Stimulated activated CD8-positive, alpha-beta memory T cell treated with anti-CD3 and anti-CD28 coated beads, Interleukin-4, amount 100 ng/mL, for 4 hours (primary cell): ENCODE data around the gene RASSF7.

Experiments
- DNase-seq, 2 donors: peaks; one replicate each; pipeline ENCODE4 v3.0.0-alpha.2; 2020; ENCODE audit warnings: low read depth in 2 of 2, low spot score in 1 of 2

RASSF7 gene

GRCh38 chr11:550746-551085, 10.1 kb upstream of the RASSF7 start:
- no peak for DNase-seq

- no peak for DNase-seq
Observed at GRCh38 chr11:551131-551530, 9.6 kb upstream of the RASSF7 start.

GRCh38 chr11:551596-551995, 9.2 kb upstream of the RASSF7 start:
- DNase-seq = no peak

- no peak for DNase-seq
Observed at GRCh38 chr11:553083-553987, 7.4 kb upstream of the RASSF7 start.

GRCh38 chr11:553988-554340, 6.8 kb upstream of the RASSF7 start:
- no peak for DNase-seq

GRCh38 chr11:554428-555226, 6.1 kb upstream of the RASSF7 start:
- peak in 1 of 2 donors; percentile 60 for DNase-seq

- no peak for DNase-seq
Observed at GRCh38 chr11:555227-555779, 5.5 kb upstream of the RASSF7 start.

GRCh38 chr11:555780-556661, 4.7 kb upstream of the RASSF7 start:
- DNase-seq = no peak

GRCh38 chr11:556662-557256, 4.0 kb upstream of the RASSF7 start:
- DNase-seq = no peak

- DNase-seq = no peak
Observed at GRCh38 chr11:557328-558132, 3.2 kb upstream of the RASSF7 start.

GRCh38 chr11:558503-558902, 2.3 kb upstream of the RASSF7 start:
- DNase-seq = no peak

- DNase-seq = no peak
Observed at GRCh38 chr11:559020-559620, 1.6 kb upstream of the RASSF7 start.

- no peak for DNase-seq
Observed at GRCh38 chr11:559712-560304, 962 bp upstream of the RASSF7 start.

GRCh38 chr11:561148-562003, 606 bp downstream of the RASSF7 start:
- DNase-seq = no peak

GRCh38 chr11:562046-562645, 1.4 kb downstream of the RASSF7 start:
- DNase-seq = no peak

GRCh38 chr11:563066-563811, 2.5 kb downstream of the RASSF7 start:
- DNase-seq = no peak
